GM18907 (cell line): ENCODE measurements around the gene KIAA0232.
"Not testable (repeated sequence)": the region's sequence is repeated elsewhere in the genome, so short reads cannot be mapped to it uniquely, and the experiment has no call there.

Experiments
- ATAC-seq: cut with Tn5 transposase; IDR thresholded peaks from one replicate; pipeline ENCODE4 v1.9.1; 2021; ENCODE audit warnings: mild to moderate bottlenecking, moderate library complexity; ENCODE audit not compliant: unreplicated experiment

Gene KIAA0232

GRCh38 chr4:6775746-6776145, 6.8 kb upstream of the KIAA0232 start:
- no peak for ATAC-seq

- ATAC-seq = no peak
These were observed 5.4 kb upstream of the KIAA0232 start for GRCh38 chr4:6776920-6777635.

- no peak for ATAC-seq
These were observed 4.8 kb upstream of the KIAA0232 start for GRCh38 chr4:6777636-6778281.

GRCh38 chr4:6778435-6778834, 4.1 kb upstream of the KIAA0232 start:
- ATAC-seq = no peak

GRCh38 chr4:6779667-6780565, 2.6 kb upstream of the KIAA0232 start:
- no peak for ATAC-seq

- ATAC-seq = no peak
These were observed 1.4 kb upstream of the KIAA0232 start for GRCh38 chr4:6781113-6781512.

GRCh38 chr4:6781561-6781960, 966 bp upstream of the KIAA0232 start:
- no peak for ATAC-seq

- ATAC-seq = no peak
These were observed 251 bp downstream of the KIAA0232 start for GRCh38 chr4:6782846-6783110.

- peak; percentile 72 for ATAC-seq
These were observed 819 bp downstream of the KIAA0232 start for GRCh38 chr4:6783111-6783981.

GRCh38 chr4:6785572-6785925, 3.0 kb downstream of the KIAA0232 start:
- no peak for ATAC-seq

- ATAC-seq = no peak
These were observed 5.6 kb downstream of the KIAA0232 start for GRCh38 chr4:6788123-6788522.

GRCh38 chr4:6791245-6791644, 8.7 kb downstream of the KIAA0232 start:
- ATAC-seq = not testable (repeated sequence)

GRCh38 chr4:6791796-6792195, 9.3 kb downstream of the KIAA0232 start:
- ATAC-seq = not testable (repeated sequence)

- no peak for ATAC-seq
These were observed 11.7 kb downstream of the KIAA0232 start for GRCh38 chr4:6794189-6794588.

GRCh38 chr4:6795821-6796220, 13.3 kb downstream of the KIAA0232 start:
- no peak for ATAC-seq

GRCh38 chr4:6797368-6797767, 14.8 kb downstream of the KIAA0232 start:
- not testable (repeated sequence) for ATAC-seq

GRCh38 chr4:6799091-6799490, 16.6 kb downstream of the KIAA0232 start:
- ATAC-seq = no peak

GRCh38 chr4:6802025-6802424, 19.5 kb downstream of the KIAA0232 start:
- ATAC-seq = no peak

GRCh38 chr4:6802626-6803025, 20.1 kb downstream of the KIAA0232 start:
- no peak for ATAC-seq

GRCh38 chr4:6803246-6803645, 20.7 kb downstream of the KIAA0232 start:
- no peak for ATAC-seq
